Effector CD8-positive, alpha-beta T cell (primary cell): ENCODE results near the gene TPTE.
"Not testable (repeated sequence)": the region's sequence is repeated elsewhere in the genome, so short reads cannot be mapped to it uniquely, and the experiment has no call there.

Source experiments
- DNase-seq: peaks from one replicate; lab custom pipeline; 2025; lab: John Stamatoyannopoulos, UW
- total RNA-seq, 4 experiments: gene quantifications; one replicate each; lab custom pipeline; 2026; lab: John Stamatoyannopoulos, UW

TPTE gene
- 0 to 0.27 (median 0) reads per million in 4 experiments for total RNA-seq

GRCh38 chr21:10521091-10521598, at the start of gene TPTE:
TSS of gene TPTE (plus strand) at chr21:10521583. CDS start at chr21:10538724, 17,141 bp downstream.
- no peak for DNase-seq

DNA sequence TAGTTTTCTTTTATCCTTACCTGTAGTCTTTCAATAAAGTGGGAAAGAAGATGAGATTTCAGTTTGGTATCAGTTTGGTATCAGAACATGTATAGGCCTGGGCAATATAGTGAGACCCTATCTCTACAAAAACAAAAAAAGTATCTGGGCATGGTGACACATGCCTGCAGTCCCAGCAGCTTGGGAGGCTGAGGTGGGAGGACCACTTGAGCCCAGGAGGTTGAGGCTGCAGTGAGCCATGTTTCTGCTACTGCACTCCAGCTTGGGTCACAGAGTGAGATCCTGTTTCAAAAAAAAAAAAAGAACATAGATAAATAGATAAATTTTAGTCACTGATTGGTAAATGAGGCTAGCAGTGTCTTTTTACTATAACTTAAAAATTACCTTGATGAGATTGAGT, 49.4 kb upstream of the TPTE start:
- DNase-seq = not testable (repeated sequence)

- DNase-seq = not testable (repeated sequence)
These were observed 43.6 kb upstream of the TPTE start for GRCh38 chr21:10477794-10478193.

GRCh38 chr21:10479875-10480274, 41.5 kb upstream of the TPTE start:
- not testable (repeated sequence) for DNase-seq

GRCh38 chr21:10484864-10485263, 36.5 kb upstream of the TPTE start:
- DNase-seq = not testable (repeated sequence)

DNA sequence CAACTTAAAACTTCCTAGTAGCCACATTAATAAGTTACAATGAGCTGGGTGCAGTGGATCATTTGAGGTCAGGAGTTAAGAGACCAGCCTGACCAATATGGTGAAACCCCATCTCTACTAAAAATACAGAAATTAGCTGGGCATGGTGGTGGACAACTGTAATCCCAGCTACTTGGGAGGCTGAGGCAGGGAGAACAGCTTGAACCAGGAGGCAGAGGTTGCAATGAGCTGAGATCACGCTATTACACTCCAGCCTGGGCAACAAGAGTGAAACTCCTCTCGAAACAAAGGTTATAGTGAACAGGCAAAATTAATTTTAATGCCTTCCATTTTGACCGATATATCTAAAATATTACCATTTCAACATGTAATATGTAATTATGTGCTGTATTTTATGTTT, 30.9 kb upstream of the TPTE start:
- not testable (repeated sequence) for DNase-seq

- no peak for DNase-seq
These were observed 10.3 kb upstream of the TPTE start for GRCh38 chr21:10511116-10511515.

DNA sequence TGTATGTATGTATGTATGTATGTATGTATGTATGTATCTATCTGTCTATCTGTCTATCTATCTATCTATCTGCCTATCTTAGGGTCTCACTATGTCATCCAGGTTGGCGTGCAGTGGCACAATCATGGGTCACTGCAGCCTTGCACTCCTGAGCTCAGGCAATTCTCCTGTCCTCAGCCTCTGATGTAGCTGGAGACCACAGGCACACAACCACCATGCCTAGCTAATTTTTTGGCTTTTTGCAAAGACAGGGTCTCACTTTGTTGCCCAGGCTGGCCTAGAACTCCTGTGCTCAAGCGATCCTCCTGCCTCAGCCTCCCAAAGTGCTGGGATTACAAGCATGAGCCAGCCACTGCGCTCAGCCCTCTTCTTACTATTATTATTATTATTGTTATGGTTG, 4.5 kb upstream of the TPTE start:
- DNase-seq = not testable (repeated sequence)

GRCh38 chr21:10517904-10518303, 3.5 kb upstream of the TPTE start:
- not testable (repeated sequence) for DNase-seq

GRCh38 chr21:10521835-10522500, 585 bp downstream of the TPTE start:
- DNase-seq = not testable (repeated sequence)

- DNase-seq = no peak
These were observed 18.6 kb downstream of the TPTE start for GRCh38 chr21:10539956-10540355.

DNA sequence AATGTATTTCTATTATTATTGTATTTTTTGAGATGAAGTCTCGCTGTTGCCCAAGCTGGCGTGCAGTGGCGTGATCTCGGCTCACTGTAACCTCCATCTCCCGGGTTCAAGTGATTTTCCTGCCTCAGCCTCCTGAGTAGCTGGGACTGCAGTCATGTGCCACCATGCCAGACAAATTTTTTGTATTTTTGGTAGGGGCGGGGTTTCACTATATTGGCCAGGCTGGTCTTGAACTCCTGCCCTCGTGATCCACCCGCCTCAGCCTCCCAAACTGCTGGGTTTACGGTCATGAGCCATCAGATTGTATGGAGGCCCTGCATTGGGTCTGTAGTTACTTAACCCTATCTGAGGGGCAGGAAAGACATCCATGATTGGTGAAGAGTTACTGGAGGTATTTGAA, 23.0 kb downstream of the TPTE start:
- DNase-seq = not testable (repeated sequence)

DNA sequence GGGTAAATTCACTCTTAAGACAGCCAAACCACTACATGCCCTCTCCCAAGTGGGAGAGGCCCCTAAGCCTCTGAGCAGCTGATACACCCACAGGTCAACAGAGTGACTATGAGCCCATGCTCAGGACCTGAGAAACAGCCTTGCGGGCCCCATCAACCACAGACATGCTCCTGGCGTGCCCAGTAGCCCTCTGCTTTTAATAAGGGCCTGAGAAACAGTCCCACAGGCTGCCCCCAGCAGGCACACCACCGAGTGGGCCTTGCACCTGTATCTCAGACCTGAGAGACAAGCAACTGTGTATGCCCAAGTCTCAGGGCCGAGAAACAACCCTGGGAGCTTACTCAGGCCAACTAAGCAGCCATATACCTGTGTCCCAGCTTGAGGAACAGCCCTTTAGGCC, 26.5 kb downstream of the TPTE start:
- DNase-seq = not testable (repeated sequence)

GRCh38 chr21:10548331-10548954, 27.1 kb downstream of the TPTE start:
- DNase-seq = not testable (repeated sequence)

- DNase-seq = not testable (repeated sequence)
These were observed 49.4 kb downstream of the TPTE start for GRCh38 chr21:10570803-10571202.

DNA sequence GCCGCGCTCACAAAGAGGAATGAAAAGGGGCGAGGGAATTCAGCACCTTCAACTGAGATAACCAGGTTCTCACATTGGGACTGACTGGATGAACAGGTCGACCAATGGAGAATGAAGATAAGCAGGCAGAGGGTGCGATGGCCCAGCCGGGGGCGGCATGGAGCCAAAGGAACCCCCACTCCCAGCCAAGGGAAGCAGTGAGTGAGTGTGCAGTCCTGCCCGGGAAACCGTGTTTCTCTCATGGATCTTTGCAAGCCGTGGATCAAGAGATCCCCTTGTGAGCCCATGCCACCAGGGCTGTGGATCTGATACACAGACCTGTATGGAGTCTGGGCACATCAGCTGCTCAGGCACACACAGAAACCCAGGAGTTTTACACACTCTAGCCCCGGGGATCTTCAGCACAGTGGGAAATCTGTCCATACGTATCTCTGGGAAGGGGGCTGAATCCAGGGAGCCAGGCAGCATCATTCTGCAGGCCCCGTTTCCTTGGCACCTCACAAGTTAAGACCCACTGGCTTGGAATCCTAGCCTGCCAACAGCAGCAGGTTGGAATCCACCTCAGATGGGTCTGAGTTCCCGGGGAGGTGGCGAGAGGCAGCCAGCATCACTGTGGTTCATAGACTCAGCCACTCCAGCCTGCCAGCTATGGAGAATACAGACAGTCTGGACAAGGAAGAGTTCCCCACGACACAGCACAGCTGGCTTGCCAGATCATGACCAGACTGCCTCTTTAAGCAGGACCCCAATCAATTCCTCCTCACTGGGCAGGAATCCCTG, 53.3 kb downstream of the TPTE start:
- DNase-seq = not testable (repeated sequence)

GRCh38 chr21:10575311-10575667, 53.9 kb downstream of the TPTE start:
- no peak for DNase-seq

DNA sequence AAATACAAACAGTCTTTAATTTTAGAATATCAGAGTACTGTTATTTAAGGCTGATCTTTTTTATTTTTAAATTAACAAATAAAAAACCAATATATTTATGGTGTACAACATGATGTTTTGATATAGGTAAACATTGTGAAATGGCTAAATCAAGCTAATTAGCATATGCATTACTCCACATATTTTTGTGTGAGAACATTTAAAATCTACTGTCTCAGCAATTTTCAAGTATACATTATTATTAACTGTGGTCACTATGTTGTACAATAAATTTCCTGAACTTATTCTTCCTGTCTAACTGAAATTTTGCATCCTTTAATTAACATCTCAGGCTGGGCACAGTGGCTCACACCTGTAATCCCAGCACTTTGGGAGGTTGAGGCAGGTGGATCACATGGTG, 57.5 kb downstream of the TPTE start:
- DNase-seq = not testable (repeated sequence)

DNA sequence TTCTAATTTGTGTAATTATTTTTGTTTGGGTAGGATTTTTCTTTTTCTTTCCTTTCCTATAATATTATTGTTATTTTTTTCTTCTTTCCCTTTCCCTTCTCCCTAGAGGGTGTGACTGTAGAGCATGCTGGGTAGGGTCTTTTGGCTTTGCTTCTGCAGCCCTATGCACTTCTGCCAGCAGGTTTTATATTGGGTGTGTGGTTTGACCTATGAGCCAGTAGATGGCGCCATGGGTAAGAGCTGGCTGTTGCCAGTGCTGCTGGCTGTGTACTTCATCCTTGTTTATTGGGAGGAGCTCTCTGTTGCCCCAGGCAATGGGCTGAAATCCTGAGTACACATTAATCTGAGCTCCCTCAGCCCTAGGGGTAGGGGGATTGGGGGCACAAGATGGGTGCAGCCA, 67.7 kb downstream of the TPTE start:
- DNase-seq = not testable (repeated sequence)

- DNase-seq = not testable (repeated sequence)
These were observed 85.7 kb downstream of the TPTE start for GRCh38 chr21:10607074-10607473.

GRCh38 chr21:10614285-10614684, 92.9 kb downstream of the TPTE start:
- DNase-seq = not testable (repeated sequence)

DNA sequence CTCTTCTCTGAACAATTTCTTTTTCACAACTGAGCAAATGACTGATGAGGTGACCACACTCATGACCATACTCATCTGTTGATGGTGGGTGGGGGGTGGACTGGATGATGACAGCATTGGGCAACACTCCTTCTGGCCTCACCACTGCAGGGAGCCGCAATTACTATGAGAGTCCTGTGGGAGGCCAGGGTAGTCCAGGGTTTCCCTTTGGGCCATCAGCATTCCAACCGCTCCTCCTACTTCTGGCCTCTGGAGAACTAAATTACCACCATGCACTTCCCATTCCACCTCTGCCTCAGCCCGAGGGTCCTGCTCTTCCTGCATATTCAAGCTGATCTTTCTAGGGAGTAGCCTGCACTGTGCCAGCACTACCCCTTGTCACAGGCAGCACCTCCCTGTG, 94.7 kb downstream of the TPTE start:
- DNase-seq = not testable (repeated sequence)
